H1 (cell line): ENCODE data around the gene MOB3B. TPM values are rescaled to one million over a fixed set of nuclear protein-coding genes. Genes with fewer than 3 reads are reported as not detected.

Experiments
- CTCF ChIA-PET: fragments of 300-600 bp; sonication (Branson Sonifier 250); formaldehyde crosslinking; loops from one replicate; lab custom pipeline; 2021; ENCODE audit not compliant: partially characterized antibody; lab: Charles Lee
- POLR2A ChIA-PET: fragments of 300-600 bp; sonication (Branson Sonifier 250); formaldehyde crosslinking; loops from one replicate; lab custom pipeline; 2021; ENCODE audit warnings: inconsistent platforms; ENCODE audit not compliant: partially characterized antibody; lab: Charles Lee
- DNase-seq, 2 experiments: peaks; one replicate each; pipeline versions ENCODE4 v3.0.0 to v3.0.0-alpha.2; 2010 to 2022; ENCODE audit warnings: low spot score in 2 of 2, low read depth in 1 of 2, mixed read lengths in 1 of 2
- FAIRE-seq: peaks from 2 replicates; lab custom pipeline; 2011; peaks lifted over from hg19 to GRCh38; lab: Jason Lieb, UNC
- H2AFZ ChIP-seq: 2 replicates; pipeline ENCODE4 v1.8.1; 2012; ENCODE audit warnings: low read length, inconsistent platforms
- H2AK5ac ChIP-seq: 2 replicates; pipeline ENCODE4 v1.6.1; 2013; ENCODE audit warnings: low read depth, low read length
- H2BK120ac ChIP-seq: replicated peaks from 2 replicates; pipeline ENCODE3; 2013; ENCODE audit warnings: low read depth, low read length, inconsistent platforms
- H2BK12ac ChIP-seq: 2 replicates; pipeline ENCODE4 v1.6.1; 2013; ENCODE audit warnings: low read depth, low read length
- H2BK15ac ChIP-seq: 2 replicates; pipeline ENCODE4 v1.6.1; 2013; ENCODE audit warnings: low read length
- H2BK20ac ChIP-seq: 2 replicates; pipeline ENCODE4 v1.6.1; 2013; ENCODE audit warnings: low read length
- H2BK5ac ChIP-seq: 2 replicates; pipeline ENCODE4 v1.6.1; 2013; ENCODE audit warnings: low read depth, low read length
- H3K14ac ChIP-seq: 2 replicates; pipeline ENCODE4 v1.6.1; 2013; ENCODE audit warnings: inconsistent platforms; ENCODE audit not compliant: insufficient read length
- H3K18ac ChIP-seq: 2 replicates; pipeline ENCODE4 v1.6.1; 2013; ENCODE audit warnings: low read length; ENCODE audit errors: extremely low read depth
- H3K23ac ChIP-seq: 2 replicates; pipeline ENCODE4 v1.6.1; 2013; ENCODE audit warnings: inconsistent platforms; ENCODE audit not compliant: insufficient read length
- H3K23me2 ChIP-seq: 2 replicates; pipeline ENCODE4 v1.6.1; 2013; ENCODE audit warnings: low read depth, low read length
- H3K27ac ChIP-seq: 2 replicates; pipeline ENCODE4 v1.6.1; 2011; ENCODE audit warnings: low read depth, low read length, inconsistent platforms
- H3K27me3 ChIP-seq, 4 experiments: replicated peaks in 1 of 4; 1 replicate in 1 of 4; 2 replicates in 3 of 4; pipeline versions ENCODE4 v1.6.1 to v1.8.1; 2011 to 2013; ENCODE audit warnings: low read length in 3 of 4, mild to moderate bottlenecking in 3 of 4, inconsistent platforms in 2 of 4, mixed read lengths in 2 of 4, moderate library complexity in 1 of 4; ENCODE audit not compliant: control insufficient read depth in 3 of 4, insufficient read depth in 3 of 4; ENCODE audit errors: extremely low read depth in 1 of 4
- H3K36me3 ChIP-seq, 4 experiments: 2 replicates each; pipeline versions ENCODE4 v1.6.1 to v1.8.1; 2011 to 2013; ENCODE audit warnings: mild to moderate bottlenecking in 4 of 4, low read length in 3 of 4, moderate library complexity in 2 of 4, control low read depth in 1 of 4, inconsistent platforms in 1 of 4; ENCODE audit not compliant: insufficient read depth in 4 of 4, control insufficient read depth in 2 of 4
- H3K4ac ChIP-seq: replicated peaks from 2 replicates; pipeline ENCODE3; 2013; ENCODE audit warnings: low read length, low read depth, mixed read lengths, inconsistent platforms; ENCODE audit not compliant: insufficient read length
- H3K4me1 ChIP-seq, 4 experiments: replicated peaks in 1 of 4; 1 replicate in 1 of 4; 2 replicates in 3 of 4; pipeline versions ENCODE4 v1.6.1 to v1.8.1; 2011 to 2013; ENCODE audit warnings: low read length in 3 of 4, inconsistent platforms in 2 of 4, mixed read lengths in 1 of 4; ENCODE audit not compliant: insufficient read depth in 4 of 4, control insufficient read depth in 3 of 4
- H3K4me2 ChIP-seq, 2 experiments: 2 replicates each; pipeline versions ENCODE4 v1.6.1 to v1.8.1; 2011 to 2013; ENCODE audit warnings: low read depth in 2 of 2, low read length in 2 of 2, control low read depth in 1 of 2, inconsistent platforms in 1 of 2, mild to moderate bottlenecking in 1 of 2; ENCODE audit not compliant: insufficient read depth in 1 of 2
- H3K4me3 ChIP-seq, 4 experiments: fragments of 200-600, 300-600 bp in 1 of 4; sonication (generic), shearing (Covaris generic), sonication (Bioruptor Twin) in 1 of 4; 2 replicates each; pipeline versions ENCODE4 v1.5.1 to v1.8.1; 2011 to 2016; ENCODE audit warnings: low read length in 4 of 4, low read depth in 3 of 4, control low read depth in 2 of 4, inconsistent platforms in 2 of 4, mild to moderate bottlenecking in 2 of 4, mixed read lengths in 1 of 4, moderate library complexity in 1 of 4; ENCODE audit not compliant: insufficient read depth in 2 of 4; ENCODE audit errors: extremely low read depth in 1 of 4
- H3K56ac ChIP-seq: replicated peaks from 2 replicates; pipeline ENCODE3; 2013; ENCODE audit warnings: low read depth, mild to moderate bottlenecking, mixed read lengths, low read length, inconsistent platforms; ENCODE audit not compliant: insufficient read length
- H3K79me1 ChIP-seq: 2 replicates; pipeline ENCODE4 v1.6.1; 2013; ENCODE audit warnings: low read depth, low read length, control low read depth
- H3K79me2 ChIP-seq, 2 experiments: 2 replicates each; pipeline versions ENCODE4 v1.6.1 to v1.8.1; 2012 to 2013; ENCODE audit warnings: low read length in 2 of 2, mild to moderate bottlenecking in 2 of 2, inconsistent platforms in 1 of 2; ENCODE audit not compliant: insufficient read depth in 2 of 2, control insufficient read depth in 1 of 2
- H3K9ac ChIP-seq, 4 experiments: replicated peaks in 1 of 4; 1 replicate in 1 of 4; 2 replicates in 3 of 4; pipeline versions ENCODE4 v1.6.1 to v1.8.1; 2011 to 2013; ENCODE audit warnings: low read depth in 3 of 4, low read length in 3 of 4, control low read depth in 2 of 4, mild to moderate bottlenecking in 2 of 4, moderate library complexity in 2 of 4, inconsistent platforms in 1 of 4; ENCODE audit errors: extremely low read depth in 1 of 4
- H3K9me3 ChIP-seq, 2 experiments: 2 replicates each; pipeline versions ENCODE4 v1.6.1 to v1.8.1; 2012 to 2013; ENCODE audit warnings: mild to moderate bottlenecking in 2 of 2, moderate library complexity in 2 of 2, control low read depth in 1 of 2, inconsistent platforms in 1 of 2, low read depth in 1 of 2, low read length in 1 of 2, mixed read lengths in 1 of 2; ENCODE audit not compliant: insufficient read depth in 2 of 2
- H4K20me1 ChIP-seq, 2 experiments: replicated peaks in 1 of 2; 2 replicates each; pipeline versions ENCODE3 to v1.8.1; 2011 to 2013; ENCODE audit warnings: inconsistent platforms in 2 of 2, low read length in 2 of 2, mild to moderate bottlenecking in 1 of 2; ENCODE audit not compliant: insufficient read depth in 2 of 2, control insufficient read depth in 1 of 2
- H4K5ac ChIP-seq: 2 replicates; pipeline ENCODE4 v1.6.1; 2013; ENCODE audit warnings: low read length, low read depth, mixed read lengths, inconsistent platforms; ENCODE audit not compliant: insufficient read length
- H4K8ac ChIP-seq: 2 replicates; pipeline ENCODE4 v1.8.0; 2013; ENCODE audit warnings: mild to moderate bottlenecking, moderate library complexity, low read length, inconsistent platforms; ENCODE audit not compliant: insufficient read depth; ENCODE audit errors: extremely low read depth
- H4K91ac ChIP-seq: replicated peaks from 2 replicates; pipeline ENCODE3; 2013; ENCODE audit warnings: low read length, mixed read lengths, inconsistent platforms; ENCODE audit not compliant: insufficient read length
- CEBPB ChIP-seq: IDR thresholded peaks from 2 replicates; pipeline ENCODE4 v1.6.1; 2012; ENCODE audit warnings: low read depth, low read length
- EGR1 ChIP-seq: IDR thresholded peaks from 2 replicates; pipeline ENCODE4 v1.6.1; 2011; ENCODE audit warnings: low read depth, low read length, borderline replicate concordance
- HDAC6 ChIP-seq: IDR thresholded peaks from one replicate; pipeline ENCODE4 v1.7.1; 2012; ENCODE audit warnings: low read depth, mild to moderate bottlenecking, inconsistent platforms, low read length, moderate library complexity
- NANOG ChIP-seq: IDR thresholded peaks from 2 replicates; pipeline ENCODE4 v1.6.1; 2011; ENCODE audit warnings: low read length, low read depth, mild to moderate bottlenecking, inconsistent platforms; ENCODE audit not compliant: insufficient read depth, poor library complexity, severe bottlenecking
- SP1 ChIP-seq: IDR thresholded peaks from 2 replicates; pipeline ENCODE4 v1.6.1; 2011; ENCODE audit warnings: low read depth, low read length
- TEAD4 ChIP-seq: IDR thresholded peaks from 2 replicates; pipeline ENCODE4 v1.6.1; 2012; ENCODE audit warnings: low read depth, low read length, inconsistent platforms, mixed read lengths
- WGBS, 2 experiments: shearing (Covaris generic) in 1 of 2; methylation state at CpG; one replicate each; pipeline versions ENCODE4 v1.1.6 to v1.1.7; 2013 to 2015; ENCODE audit warnings: low lambda C conversion rate in 2 of 2, mixed read lengths in 2 of 2, inconsistent platforms in 1 of 2, low coverage in 1 of 2, missing lambda C conversion rate in 1 of 2; ENCODE audit not compliant: insufficient replicate concordance in 2 of 2, insufficient coverage in 1 of 2, insufficient read length in 1 of 2; ENCODE audit errors: extremely low coverage in 1 of 2, missing lambda C conversion rate in 1 of 2; 5-methylcytosine and 5-hydroxymethylcytosine counted together
- polyA plus RNA-seq, 7 experiments: library from polyadenylated mRNA; depleted of rRNA in 3 of 7; stranded (reverse) in 5 of 7; unstranded in 2 of 7; fragments of >200 nt in 5 of 7; fragments of 200-250 nt in 2 of 7; gene quantifications; 1 replicate in 5 of 7; 2 replicates in 1 of 7; 4 replicates in 1 of 7; pipeline versions ENCODE4 v1.2.1 to v1.2.3, GENCODE V29; 2011 to 2013; ENCODE audit warnings: missing spikeins in 2 of 7, mixed read lengths in 2 of 7
- total RNA-seq: library from RNA; stranded (reverse); fragmentation: NEBNext Ultra II Directional; extraction: Animal tissue kit (Norgen Biotek cat#: 25700); gene quantifications from 2 replicates; pipeline ENCODE4 v1.2.1, GENCODE V29; 2021
- TF ChIP-seq, protein P1 (sequence below), 3 experiments: IDR thresholded peaks; 1 replicate in 2 of 3; 2 replicates in 1 of 3; pipeline versions ENCODE4 v1.5.1 to v1.6.1; 2011; ENCODE audit warnings: low read length in 3 of 3, mild to moderate bottlenecking in 3 of 3, inconsistent platforms in 2 of 3, low read depth in 1 of 3, moderate library complexity in 1 of 3; ENCODE audit not compliant: insufficient read depth in 1 of 3; ENCODE audit errors: control extremely low read depth in 1 of 3

MOB3B gene
- total and polyA plus RNA-seq, 2 of the 8 experiments (the other 6 are each of a cell fraction or from before 2014, with no cell fraction given) = 12.7 to 16.1 TPM

DNA sequence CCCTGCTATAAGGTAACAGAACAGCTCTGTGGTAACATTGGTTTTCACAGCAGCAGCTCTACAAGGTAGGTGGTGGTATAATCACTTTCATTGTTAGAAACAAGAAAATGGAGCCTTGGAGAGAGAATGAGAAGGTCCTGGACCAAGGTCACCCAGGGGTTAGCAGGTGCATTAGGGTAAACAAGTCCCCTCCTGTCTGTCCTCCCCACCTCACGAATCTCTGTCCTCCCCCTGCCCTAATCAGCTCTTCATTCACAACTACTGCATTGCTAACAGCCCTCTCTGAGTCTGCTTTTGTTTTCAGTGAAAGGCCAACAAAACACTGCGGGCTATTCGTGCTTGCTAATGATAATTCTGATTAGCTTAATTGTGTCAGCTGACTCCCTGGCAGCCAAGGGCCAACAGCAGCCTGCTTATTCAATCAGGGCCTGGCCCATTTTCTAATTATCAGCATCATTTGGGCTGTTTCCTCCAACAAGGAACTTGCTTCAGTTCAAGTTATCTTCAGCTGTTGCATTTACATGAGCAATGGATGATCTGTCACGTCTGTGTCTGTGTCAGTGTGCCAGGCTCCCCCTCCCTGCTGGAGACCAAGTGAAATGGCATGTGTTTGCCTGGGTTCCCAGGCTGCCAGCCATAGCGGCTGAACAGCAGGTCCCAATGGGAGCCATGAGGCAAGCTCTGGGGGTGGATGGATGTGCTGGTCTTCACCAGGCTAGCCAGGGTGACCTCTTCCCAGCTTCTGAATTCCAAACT lies 176.0 kb downstream of the MOB3B start:
- 42% methylated on average over 5 of the region's 5 CpGs; no CpG with 5 or more reads in 1 of the 2 experiments for WGBS, 2 experiments
- no peak overlapping the region for H3K9ac ChIP-seq
- no peak overlapping the region for H3K23ac ChIP-seq
- CTCF ChIA-PET = interaction anchor here (1.1 to 2.5 kb wide), 10 partner anchors 11 to 184 kb away, joined by 3 to 7 read pairs (median 4); no protein-coding TSS in a partner anchor
- H3K9me3 ChIP-seq = no peaks in the 10 kb centered on the region
- H4K8ac ChIP-seq = no peak overlapping the region
- no peaks in the 10 kb centered on the region for H3K23me2 ChIP-seq
- H3K14ac ChIP-seq = no peak overlapping the region
- no peaks in the 10 kb centered on the region for H3K79me2 ChIP-seq
- peak overlapping the region; percentile 29; the same call in 1 of the 2 replicates for H2BK5ac ChIP-seq
- no peak overlapping the region for H2BK20ac ChIP-seq
- H2BK12ac ChIP-seq = peak overlapping the region; percentile 45; the same call in 1 of the 2 replicates
- peak overlapping the region; percentile 42; the same call in 1 of the 2 replicates for H2AK5ac ChIP-seq
- POLR2A ChIA-PET = interaction anchor here (1.2 kb wide), 2 partner anchors 45 to 117 kb away, joined by 3 read pairs; no protein-coding TSS in a partner anchor
- H3K4me2 ChIP-seq = peak overlapping the region in 1 of 2 experiments; percentile 26; a peak in 1 of 4 replicates
- H3K4ac ChIP-seq = no peak overlapping the region
- no peak overlapping the region for H2BK120ac ChIP-seq
- H3K27me3 ChIP-seq = no peaks in the 10 kb centered on the region
- no peak overlapping the region for H2AFZ ChIP-seq
- no peak overlapping the region for H4K5ac ChIP-seq
- H3K27ac ChIP-seq = no peak overlapping the region
- peaks cover 2 to 22% (median 9%) of the 10 kb centered on the region in 4 experiments for H3K4me1 ChIP-seq
- no peaks in the 10 kb centered on the region for H4K20me1 ChIP-seq
- FAIRE-seq (peak; percentile 45), DNase-seq (peak in 1 of 2 experiments; percentile 48)
- H3K79me1 ChIP-seq = no peaks in the 10 kb centered on the region
- H3K56ac ChIP-seq = no peak overlapping the region
- peaks cover 0 to 4% (median 1%) of the 10 kb centered on the region in 4 experiments; a peak in 3 of 8 replicates for H3K36me3 ChIP-seq
- no peak overlapping the region for H2BK15ac ChIP-seq
- no peak overlapping the region for H4K91ac ChIP-seq
- no peak overlapping the region; the same call in 1 of the 2 replicates for H3K18ac ChIP-seq
- H3K4me3 ChIP-seq = no peak overlapping the region
- peak; percentile 2 for TF ChIP-seq NANOG
- no peak for TF ChIP-seq CEBPB
- TF ChIP-seq, protein P1, sequence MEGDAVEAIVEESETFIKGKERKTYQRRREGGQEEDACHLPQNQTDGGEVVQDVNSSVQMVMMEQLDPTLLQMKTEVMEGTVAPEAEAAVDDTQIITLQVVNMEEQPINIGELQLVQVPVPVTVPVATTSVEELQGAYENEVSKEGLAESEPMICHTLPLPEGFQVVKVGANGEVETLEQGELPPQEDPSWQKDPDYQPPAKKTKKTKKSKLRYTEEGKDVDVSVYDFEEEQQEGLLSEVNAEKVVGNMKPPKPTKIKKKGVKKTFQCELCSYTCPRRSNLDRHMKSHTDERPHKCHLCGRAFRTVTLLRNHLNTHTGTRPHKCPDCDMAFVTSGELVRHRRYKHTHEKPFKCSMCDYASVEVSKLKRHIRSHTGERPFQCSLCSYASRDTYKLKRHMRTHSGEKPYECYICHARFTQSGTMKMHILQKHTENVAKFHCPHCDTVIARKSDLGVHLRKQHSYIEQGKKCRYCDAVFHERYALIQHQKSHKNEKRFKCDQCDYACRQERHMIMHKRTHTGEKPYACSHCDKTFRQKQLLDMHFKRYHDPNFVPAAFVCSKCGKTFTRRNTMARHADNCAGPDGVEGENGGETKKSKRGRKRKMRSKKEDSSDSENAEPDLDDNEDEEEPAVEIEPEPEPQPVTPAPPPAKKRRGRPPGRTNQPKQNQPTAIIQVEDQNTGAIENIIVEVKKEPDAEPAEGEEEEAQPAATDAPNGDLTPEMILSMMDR (IDR thresholded peaks at IDR 0.05; ENCODE audit: control extremely low read depth in 1 of 3, insufficient read depth in 1 of 3, low read depth in 1 of 3, low read length in 3 of 3) = peak in 1 of 3 experiments; percentile 3; a peak in 1 of 4 replicates
- no peak for TF ChIP-seq HDAC6
- TF ChIP-seq SP1 = no peak
- TF ChIP-seq EGR1 = no peak
- TF ChIP-seq TEAD4 = no peak
